Activated T-helper 9 cell treated with anti-CD3 and anti-CD28 coated beads, Interleukin-2, amount 50 U/mL, for 16 hours (primary cell): Measurements from ENCODE around the gene GPR6.

Experiments
- DNase-seq: peaks from one replicate; pipeline ENCODE4 v3.0.0-alpha.2; 2020; ENCODE audit warnings: low read depth

Gene GPR6, protein sequence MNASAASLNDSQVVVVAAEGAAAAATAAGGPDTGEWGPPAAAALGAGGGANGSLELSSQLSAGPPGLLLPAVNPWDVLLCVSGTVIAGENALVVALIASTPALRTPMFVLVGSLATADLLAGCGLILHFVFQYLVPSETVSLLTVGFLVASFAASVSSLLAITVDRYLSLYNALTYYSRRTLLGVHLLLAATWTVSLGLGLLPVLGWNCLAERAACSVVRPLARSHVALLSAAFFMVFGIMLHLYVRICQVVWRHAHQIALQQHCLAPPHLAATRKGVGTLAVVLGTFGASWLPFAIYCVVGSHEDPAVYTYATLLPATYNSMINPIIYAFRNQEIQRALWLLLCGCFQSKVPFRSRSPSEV

GRCh38 chr6:109978174-109979032, at the start of gene GPR6:
Gene GPR6 (plus strand): TSS chr6:109978311. CDS start chr6:109979113, 802 bp downstream.
- no peak for DNase-seq

- DNase-seq: no peak
These were observed 43.8 kb upstream of the GPR6 start for GRCh38 chr6:109934293-109934692.

DNA sequence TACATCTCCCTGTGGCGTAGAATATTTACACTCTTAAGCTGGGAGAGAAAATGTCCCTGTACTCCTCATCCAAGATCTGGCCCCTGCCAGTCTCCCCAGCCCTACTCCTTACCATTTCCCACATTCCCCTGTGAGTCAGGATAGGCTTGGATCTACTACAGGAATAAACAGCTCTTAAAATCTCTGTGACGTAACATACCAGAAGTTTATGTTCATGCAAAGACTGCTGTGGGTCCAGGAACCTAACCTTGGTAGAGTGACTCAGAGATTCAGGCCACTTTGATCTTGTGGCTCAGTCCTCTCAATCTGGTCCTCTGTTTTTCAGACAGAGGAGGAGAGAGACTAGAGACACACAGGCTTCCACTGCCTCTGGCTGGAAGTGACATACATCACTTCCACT, 38.5 kb upstream of the GPR6 start:
- DNase-seq: no peak

- no peak for DNase-seq
These were observed 33.7 kb upstream of the GPR6 start for GRCh38 chr6:109944448-109944847.

- DNase-seq: no peak
These were observed 33.0 kb upstream of the GPR6 start for GRCh38 chr6:109945091-109945490.

- DNase-seq: no peak
These were observed 31.1 kb upstream of the GPR6 start for GRCh38 chr6:109946979-109947378.

DNA sequence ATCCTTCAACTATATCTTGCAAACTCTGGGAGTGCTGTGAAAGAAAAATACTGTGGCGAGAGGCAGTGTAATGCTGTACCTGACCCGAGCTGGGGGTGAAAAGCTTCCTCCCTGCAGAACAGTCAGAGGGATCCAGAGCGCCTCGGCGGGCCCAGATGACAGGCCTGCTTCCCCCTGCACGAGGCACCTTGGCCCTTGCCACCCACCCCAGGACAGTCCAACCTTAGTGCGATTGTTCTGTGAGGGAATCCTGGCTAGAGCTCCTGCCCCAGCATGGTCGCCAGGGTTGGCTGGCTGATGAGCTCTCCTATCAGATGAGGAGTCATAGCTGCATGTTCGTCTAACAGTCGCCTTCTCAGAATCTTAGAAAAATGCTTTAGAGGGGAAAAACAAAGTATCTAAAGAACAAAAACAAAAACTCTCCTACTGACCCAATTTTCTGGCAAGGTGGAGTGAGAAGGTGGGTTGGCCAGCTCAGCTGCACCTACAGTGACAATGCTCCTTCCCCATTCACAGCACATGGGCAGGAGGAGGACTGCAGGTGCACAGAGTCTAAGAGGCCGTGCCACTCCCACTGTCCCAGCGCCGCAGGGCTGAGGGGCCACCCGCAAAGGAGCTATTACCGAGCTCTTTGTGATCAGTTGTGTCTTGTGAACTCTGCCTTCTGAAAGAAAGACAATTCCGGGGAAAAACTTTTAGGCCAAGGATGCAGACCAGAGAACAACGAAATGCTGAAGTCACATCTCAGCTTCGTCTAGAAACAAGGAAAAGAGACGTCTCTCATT, 28.6 kb upstream of the GPR6 start:
- DNase-seq: no peak

GRCh38 chr6:109955491-109955890, 22.6 kb upstream of the GPR6 start:
- no peak for DNase-seq

GRCh38 chr6:109958626-109959025, 19.5 kb upstream of the GPR6 start:
- DNase-seq: no peak

DNA sequence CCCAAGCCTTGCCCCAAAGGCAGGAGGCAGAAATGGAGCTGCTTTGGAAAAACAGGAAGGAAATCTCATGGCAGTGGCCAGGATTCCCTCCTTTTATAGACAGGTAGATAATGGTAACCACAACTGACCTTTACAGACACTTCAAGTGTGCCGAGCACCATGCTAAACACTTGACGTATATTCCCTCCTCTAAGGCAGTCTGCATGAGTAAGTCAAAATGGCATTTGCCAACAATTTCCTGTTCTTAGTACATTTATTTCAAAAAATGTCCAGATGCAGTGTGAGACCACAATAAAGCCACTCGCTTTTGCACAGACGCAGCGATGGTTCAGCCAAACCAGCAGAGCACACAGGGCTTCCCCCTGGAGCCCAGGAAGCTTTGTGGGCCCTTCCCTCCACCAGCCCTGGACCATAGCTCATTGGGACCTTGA, 16.5 kb upstream of the GPR6 start:
- no peak for DNase-seq

DNA sequence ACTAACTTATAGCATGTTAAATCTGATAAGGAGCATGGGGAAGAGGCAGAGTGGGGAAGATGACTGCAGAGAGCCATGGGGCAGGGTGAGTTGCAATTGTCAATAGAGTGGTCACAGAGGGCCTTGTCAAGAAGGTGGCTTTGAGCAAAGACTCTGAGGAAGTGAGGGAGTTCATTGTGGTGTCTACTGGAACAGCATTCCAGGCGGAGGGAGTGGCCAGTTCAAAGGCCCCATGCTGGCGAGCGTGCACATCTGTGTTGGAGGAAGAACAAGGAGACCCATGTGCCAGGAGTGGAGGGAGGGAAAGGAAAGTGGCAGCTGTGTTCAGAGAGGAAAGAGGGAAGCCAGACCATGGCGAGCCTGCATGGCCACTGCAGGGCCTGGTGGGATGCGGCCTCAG, 15.8 kb upstream of the GPR6 start:
- no peak for DNase-seq

DNA sequence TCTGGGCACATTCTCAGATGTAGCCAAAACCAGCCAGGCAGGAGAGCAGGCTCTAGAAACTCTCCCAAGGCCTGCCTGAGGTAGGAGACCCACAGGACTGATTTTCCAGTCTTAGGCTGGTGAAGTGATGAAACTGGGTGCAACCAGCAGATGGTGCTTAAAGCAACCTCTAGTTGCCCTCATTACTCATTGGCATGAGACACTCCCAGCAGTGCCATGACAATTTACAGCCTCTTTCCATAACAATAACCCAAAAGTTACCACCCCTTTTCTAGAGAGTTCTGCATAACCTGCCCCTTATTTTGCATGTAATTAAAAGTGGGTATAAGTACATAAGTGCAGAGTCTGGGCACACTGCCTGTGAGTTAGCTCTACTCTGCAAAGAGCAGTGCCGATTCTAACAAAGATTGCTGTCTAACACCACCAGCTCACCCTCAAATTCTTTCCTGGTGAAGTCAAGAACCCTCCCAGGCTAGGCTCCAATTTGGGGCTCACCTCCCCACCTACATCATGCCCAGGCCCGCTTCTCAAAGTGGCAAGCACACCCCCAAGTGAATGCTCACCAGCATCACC, 14.4 kb upstream of the GPR6 start:
- no peak for DNase-seq

DNA sequence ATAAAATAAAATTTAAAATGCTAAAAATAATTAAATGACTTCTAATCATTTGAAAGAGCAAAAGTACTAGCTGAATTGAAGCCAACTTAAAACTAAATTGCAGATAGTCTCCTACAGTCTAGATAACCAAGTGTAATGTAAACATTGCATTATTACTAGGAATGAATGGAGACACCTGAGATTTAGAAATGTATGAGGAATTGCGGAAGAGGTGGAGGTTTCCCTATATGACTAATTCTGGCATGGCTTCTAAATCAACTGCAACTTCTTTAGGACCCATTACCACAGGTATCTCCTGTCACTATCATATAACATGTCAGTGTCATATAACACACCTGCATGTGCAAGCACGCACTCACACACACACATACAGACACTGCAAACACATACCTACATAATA, 13.2 kb upstream of the GPR6 start:
- DNase-seq: no peak

- no peak for DNase-seq
These were observed 11.8 kb upstream of the GPR6 start for GRCh38 chr6:109966299-109966698.

GRCh38 chr6:109977791-109978173, 329 bp upstream of the GPR6 start:
- no peak for DNase-seq

- DNase-seq: no peak
These were observed 1.2 kb downstream of the GPR6 start for GRCh38 chr6:109979033-109979921.

GRCh38 chr6:109984410-109984809, 6.3 kb downstream of the GPR6 start:
- no peak for DNase-seq

DNA sequence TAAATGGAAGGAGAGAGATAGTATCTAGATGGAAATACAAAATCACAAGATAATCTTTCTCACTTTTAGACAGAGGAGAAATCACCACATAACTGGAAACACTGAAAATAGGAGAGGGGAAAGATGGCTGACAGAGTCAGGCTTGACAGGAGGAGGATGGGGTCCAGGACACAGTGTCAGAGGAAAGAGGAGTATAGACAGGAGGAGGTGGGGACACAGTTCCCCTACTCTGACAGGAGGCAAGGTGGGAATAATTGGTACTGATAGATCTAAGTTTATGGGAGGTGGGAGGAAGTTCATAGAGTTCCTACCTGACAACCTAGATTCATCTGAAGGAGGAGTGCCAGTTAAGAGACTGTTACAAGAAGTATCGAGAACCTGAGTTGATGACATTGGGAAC, 9.1 kb downstream of the GPR6 start:
- no peak for DNase-seq

DNA sequence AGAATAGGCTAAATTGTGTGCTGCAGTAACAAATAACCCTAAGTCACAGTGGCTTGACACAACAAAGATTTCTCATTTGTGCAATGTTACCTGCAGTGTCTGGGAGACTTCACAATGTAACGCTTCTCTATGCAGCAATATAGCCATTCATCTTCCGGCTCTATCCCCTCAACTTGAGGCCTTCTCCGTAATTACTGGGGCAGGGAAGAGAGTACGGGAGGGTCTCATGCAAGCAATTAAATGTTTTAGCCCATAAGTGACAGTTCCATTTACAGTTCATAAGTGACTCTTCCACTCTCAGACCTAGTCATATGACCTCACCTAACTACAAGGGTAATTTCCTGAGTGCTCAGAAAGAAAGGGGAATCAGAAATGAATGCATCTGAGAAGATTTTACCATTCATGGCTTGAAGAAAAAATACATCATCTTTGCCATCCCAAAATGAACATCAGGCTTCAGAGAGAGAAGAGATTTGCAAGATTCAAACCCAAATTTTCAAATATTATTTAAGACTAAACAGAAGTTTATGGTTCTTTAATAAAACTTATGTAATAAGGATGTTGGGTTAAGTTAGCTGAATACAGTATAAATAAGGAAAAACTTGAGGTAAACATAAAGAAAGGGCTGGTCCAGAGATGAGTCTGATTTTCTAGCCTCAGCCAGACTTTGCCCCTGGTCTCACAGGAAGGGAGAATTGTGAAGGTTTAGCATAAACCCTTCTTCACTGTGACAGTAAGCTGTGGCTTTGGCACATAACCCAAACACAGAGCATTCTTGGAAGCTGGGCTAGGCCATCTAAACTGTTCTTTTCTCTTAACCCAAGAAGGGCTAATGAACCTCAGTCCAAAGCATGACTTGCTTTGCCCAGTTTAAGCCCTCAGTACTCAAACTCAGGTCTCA, 13.3 kb downstream of the GPR6 start:
- DNase-seq: no peak

GRCh38 chr6:109998159-109998785, 20.2 kb downstream of the GPR6 start:
- no peak for DNase-seq
